COR-L47 (cell line): ENCODE measurements around the gene CLEC1A.

Experiments used
- DNase-seq: peaks from one replicate; lab custom pipeline; 2025; lab: John Stamatoyannopoulos, UW

CLEC1A gene, protein sequence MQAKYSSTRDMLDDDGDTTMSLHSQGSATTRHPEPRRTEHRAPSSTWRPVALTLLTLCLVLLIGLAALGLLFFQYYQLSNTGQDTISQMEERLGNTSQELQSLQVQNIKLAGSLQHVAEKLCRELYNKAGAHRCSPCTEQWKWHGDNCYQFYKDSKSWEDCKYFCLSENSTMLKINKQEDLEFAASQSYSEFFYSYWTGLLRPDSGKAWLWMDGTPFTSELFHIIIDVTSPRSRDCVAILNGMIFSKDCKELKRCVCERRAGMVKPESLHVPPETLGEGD

GRCh38 chr12:10098791-10099190 is at the start of gene CLEC1A:
TSS of gene CLEC1A (minus strand) at chr12:10098985. CDS start at chr12:10098922, 63 bp downstream.
- no peak for DNase-seq

DNA sequence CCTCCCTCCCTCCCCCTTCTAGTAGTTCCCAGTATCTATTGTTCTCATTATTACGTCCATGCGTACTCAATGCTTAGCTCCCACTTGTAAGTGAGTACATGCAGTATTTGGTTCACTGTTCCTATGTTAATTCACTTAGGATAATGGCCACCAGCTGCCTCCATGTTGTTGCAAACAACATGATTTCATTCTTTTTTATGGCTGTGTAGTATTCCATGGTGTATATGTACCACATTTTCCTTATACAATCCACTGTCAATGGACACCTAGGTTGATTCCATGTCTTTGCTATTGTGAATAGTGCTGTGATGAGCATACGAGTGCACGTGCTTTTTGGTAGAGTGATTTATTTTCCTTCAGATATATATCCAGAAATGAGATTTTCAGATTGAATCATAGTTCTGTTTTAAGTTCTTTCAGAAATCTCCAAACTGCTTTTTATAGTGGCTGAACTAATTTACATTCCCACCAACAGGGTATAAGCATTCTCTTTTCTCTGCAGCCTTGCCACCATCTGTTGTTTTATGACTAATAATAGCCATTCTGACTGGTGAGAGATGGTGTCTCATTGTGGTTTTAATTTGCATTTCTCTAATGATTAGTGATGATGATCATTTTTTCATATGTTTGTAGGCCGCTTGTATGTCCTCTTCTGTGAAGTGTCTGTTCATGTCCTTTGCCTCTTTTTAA is 49.1 kb upstream of the CLEC1A start:
- DNase-seq, result no peak

DNA sequence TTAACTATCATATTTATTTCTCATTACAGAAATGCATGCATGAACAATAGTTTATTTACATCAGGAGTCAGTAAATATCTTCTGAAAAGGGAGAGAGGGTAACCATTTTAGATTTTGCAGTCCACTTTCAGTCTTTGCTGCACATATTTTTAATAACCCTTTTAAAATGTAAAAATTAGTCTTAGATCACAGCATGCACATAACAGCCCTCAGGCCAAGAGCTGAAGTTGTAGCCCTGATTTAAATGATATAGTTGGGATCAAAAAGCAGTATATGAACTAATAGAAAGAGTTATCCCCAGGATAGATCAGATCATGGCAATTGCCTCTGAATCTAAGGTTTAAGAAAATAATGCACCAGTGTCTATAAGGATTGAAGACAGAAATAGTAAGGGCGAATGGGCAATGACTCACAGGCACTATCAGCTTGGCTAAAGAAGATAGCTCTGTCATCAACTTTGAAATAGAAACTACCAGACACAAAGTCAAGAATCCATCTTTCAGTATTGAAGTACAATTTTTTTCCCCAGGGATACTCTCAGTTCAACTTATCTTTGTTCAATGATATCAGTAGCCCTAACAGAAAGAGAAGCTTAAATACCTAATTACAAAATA is 44.3 kb upstream of the CLEC1A start:
- no peak for DNase-seq

GRCh38 chr12:10140001-10140400 is 41.2 kb upstream of the CLEC1A start:
- DNase-seq, result no peak

- no peak for DNase-seq
Observed at GRCh38 chr12:10136637-10137205, 37.9 kb upstream of the CLEC1A start.

GRCh38 chr12:10135126-10135525 is 36.3 kb upstream of the CLEC1A start:
- no peak for DNase-seq

DNA sequence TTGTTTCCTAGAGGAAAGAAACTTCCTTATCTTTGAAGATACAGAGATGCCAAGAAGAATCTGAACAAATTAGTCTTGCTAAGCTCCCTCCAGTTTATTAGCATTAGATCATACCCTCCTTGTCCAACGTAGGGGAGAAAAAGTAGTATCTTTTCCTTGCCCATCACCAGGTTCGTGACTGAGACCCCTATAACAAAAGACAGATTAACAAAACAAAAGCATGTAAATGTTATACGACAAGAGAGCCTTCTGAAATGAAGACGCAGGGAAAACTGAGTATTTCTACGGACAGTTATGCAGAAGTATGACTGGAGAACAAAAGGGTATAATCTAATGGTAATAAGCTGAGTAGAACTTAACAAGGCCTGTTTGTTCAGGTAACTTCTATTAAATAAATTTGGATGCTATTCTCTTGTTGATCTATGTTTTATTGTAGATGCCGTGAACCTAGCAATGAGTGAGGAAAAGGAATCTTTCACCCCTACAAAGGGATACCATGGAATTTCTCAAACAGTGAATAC is 34.1 kb upstream of the CLEC1A start:
- DNase-seq, result no peak

- no peak for DNase-seq
Observed at GRCh38 chr12:10131111-10131690, 32.4 kb upstream of the CLEC1A start.

DNA sequence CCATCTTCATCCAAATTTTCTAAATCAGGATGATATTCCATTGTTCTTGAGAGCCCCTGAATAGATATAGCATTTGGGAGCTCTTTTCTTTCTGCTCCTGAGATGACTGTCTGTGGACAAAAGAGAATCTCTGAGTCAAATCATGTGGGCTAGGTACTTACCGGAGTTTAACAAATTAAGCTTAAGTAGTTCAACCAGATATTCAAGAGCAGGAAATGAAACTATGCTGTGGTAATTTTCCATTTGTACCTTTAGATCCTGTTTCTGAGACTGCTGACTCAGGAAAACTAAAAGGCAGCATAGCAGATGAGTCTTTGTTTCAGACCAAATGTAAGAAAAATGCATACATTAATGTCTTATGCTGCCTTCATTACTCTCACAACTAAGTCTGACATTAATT is 31.3 kb upstream of the CLEC1A start, which contains the start of gene CLEC7A:
CLEC7A (minus strand) TSS at position 158 of the 400 bp plus-strand sequence; CDS start at position 41, 117 bp downstream.
- no peak for DNase-seq

- DNase-seq, result no peak
Observed at GRCh38 chr12:10128687-10129086, 29.9 kb upstream of the CLEC1A start.

GRCh38 chr12:10126413-10126812 is 27.6 kb upstream of the CLEC1A start:
- DNase-seq, result no peak

DNA sequence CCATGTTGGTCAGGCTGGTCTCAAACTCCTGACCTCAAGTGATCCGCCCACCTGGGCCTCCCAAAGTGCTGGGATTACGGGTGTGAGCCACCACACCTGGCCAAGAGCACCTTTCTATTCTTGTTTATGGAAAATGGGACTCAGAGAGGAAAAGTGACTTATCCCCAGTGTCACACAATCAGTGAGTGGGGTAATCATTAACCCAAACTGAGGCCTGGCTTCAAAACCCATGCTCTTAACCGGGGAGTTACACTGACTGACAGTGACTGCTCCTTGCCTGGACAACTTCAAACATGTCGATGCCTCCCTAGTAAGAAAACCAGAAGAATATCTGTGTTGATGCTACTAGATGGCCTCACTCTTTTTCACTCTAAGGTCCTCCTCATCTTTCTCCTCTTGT is 23.9 kb upstream of the CLEC1A start:
- no peak for DNase-seq

DNA sequence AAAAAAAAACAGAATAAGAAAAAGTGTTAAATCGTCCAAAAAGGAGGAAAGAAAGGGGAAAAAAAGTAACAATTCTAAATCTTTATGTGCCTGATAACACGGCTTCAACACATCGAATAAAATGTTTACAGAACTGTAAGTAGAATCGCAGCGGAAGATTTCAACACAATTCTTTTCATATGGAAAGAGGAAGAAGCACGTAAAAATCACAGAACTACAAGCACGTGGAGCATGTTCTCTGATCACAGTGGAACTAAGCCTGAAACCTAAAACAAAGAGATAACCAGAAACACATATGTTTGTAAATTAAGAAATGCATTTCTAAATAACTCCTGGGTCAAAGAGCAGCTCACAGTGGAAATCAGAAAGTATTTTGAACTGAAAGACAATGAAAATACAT is 22.5 kb upstream of the CLEC1A start:
- DNase-seq, result no peak

DNA sequence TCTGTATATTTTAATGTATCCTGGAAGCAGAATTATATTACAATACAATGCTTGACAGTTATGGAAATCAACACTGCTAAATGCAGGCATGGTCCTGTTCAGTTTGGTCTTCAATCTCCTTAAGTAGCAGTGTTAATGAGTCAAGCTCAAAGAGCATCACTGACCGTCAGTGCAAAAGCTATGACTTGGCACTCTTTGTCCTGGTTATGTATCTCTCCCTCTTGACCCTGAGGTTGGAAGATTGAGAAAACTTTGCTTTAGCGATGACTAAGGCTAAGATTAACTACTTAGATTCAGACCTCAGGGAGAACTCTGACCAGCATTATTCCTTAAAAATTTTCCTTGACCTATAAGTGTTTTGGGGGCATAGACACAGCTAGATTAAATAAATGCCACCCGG is 20.3 kb upstream of the CLEC1A start:
- DNase-seq, result no peak

DNA sequence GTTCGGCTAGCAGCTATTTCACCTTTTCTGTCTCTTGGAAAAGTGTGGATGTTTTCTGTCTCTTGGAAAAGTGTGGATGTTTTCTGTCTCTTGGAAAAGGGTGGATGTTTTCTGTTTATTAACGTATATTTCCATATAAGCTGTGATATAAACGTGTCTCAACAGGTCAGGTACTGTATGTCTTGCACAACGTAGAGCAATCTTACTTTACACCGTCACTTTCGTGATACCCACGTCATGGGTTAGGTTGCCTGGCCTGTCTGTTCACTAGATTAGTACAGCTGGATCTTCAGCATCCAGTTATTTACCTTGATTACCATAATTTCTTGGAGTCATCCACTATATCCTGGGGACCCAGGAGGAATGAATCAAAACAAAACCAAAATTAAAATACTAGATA is 17.1 kb upstream of the CLEC1A start:
- DNase-seq, result no peak

DNA sequence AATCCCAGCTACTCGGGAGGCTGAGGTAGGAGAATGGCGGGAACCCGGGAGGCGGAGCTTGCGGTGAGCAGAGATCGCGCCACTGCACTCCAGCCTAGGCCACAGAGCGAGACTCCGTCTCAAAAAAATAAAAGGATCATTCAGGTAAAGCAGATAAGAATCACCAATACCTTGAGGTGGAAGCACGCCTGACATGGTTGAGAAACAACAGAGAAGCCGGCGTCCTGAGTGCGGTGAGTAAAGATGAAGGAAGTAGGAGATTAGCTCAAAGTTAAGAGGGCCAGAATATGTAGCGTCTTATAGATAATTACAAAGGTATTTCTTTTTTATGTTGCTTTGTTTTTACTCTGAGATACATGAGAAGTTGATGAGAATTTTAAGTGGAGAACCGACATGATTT is 16.5 kb upstream of the CLEC1A start:
- DNase-seq, result no peak

DNA sequence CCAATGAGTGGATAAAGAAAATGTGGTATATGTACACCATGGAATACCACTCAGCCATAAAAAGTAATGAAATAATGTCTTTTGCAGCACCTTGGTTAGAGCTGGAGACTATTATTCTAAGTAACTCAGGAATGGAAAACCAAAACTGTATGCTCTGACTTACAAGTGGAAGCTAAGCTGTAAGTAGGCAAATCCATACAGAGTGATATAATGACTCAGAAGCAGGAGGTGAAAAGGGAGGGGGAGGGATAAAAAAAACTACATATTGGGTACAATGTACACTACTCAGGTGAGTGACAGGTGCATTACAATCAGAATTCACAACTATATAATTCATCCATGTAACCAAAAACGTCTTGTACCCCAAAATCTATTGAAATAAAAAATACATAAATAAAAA is 15.1 kb upstream of the CLEC1A start:
- no peak for DNase-seq

GRCh38 chr12:10113075-10113474 is 14.3 kb upstream of the CLEC1A start:
- no peak for DNase-seq

DNA sequence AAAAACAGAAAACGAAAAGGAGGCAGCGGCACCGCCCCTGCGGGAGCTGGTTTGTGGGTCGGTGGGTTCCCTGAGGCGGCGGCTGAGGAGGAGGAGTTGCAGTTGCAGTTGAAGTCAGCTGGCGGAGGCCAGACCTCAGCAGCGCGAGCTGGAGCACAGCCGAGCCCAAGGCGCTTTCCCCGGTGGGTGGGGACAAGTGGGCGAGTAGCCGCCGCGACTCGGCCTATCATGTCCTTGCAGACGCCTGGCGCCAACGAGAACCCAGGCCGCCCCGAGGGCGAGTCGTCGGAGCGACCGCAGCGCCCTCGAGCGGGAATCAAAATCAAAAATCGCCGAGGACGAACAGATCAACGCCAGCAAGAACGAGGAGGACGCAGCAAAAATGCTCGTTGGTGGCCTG is 12.7 kb upstream of the CLEC1A start:
- no peak for DNase-seq

DNA sequence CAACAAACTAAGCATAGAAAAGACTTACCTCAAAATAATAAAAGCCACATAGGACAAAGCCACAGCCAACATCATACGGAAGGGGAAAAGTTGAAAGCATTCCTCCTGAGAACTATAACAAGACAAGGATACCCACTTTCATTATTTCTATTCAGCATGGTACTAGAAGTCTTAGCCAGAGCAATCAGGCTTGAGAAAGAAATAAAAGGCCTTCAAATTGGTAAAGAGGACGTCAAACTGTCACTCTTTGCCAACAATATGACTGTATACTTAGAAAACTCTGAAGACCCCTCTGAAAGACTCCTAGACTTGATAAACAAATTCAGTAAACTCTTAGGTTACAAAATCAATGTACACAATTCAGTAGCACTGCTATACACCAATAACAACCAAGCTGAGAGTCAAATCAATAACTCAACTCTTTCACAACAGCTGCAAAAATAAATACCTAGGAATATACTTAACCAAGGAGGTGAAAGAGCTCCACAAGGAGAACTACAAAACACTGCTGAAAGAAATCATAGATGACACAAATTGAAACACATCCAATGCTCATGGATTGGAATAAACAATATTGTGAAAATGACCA is 11.6 kb upstream of the CLEC1A start:
- DNase-seq, result no peak

GRCh38 chr12:10102322-10102721 is 3.5 kb upstream of the CLEC1A start:
- DNase-seq, result no peak

- no peak for DNase-seq
Observed at GRCh38 chr12:10101648-10102220, 2.9 kb upstream of the CLEC1A start.
